PC-9 (cell line): ENCODE results near the gene ZBTB7C.

ENCODE experiments used
- EZH2 ChIP-seq: fragments of 200-600 bp; sonication (generic); IDR thresholded peaks from 2 replicates; pipeline ENCODE4 v1.8.0; 2017; ENCODE audit warnings: antibody characterized with exemption, low read depth
- TF ChIP-seq, protein P1 (sequence below): fragments of 200-600 bp; sonication (generic); conservative IDR thresholded peaks from 2 replicates; pipeline ENCODE4 v1.6.1; 2017; ENCODE audit warnings: mixed run types, antibody characterized with exemption, mild to moderate bottlenecking, moderate library complexity

GRCh38 chr18:48318436-48318835 is 90.7 kb downstream of the ZBTB7C start:
- TF ChIP-seq, protein P1, sequence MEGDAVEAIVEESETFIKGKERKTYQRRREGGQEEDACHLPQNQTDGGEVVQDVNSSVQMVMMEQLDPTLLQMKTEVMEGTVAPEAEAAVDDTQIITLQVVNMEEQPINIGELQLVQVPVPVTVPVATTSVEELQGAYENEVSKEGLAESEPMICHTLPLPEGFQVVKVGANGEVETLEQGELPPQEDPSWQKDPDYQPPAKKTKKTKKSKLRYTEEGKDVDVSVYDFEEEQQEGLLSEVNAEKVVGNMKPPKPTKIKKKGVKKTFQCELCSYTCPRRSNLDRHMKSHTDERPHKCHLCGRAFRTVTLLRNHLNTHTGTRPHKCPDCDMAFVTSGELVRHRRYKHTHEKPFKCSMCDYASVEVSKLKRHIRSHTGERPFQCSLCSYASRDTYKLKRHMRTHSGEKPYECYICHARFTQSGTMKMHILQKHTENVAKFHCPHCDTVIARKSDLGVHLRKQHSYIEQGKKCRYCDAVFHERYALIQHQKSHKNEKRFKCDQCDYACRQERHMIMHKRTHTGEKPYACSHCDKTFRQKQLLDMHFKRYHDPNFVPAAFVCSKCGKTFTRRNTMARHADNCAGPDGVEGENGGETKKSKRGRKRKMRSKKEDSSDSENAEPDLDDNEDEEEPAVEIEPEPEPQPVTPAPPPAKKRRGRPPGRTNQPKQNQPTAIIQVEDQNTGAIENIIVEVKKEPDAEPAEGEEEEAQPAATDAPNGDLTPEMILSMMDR, result no peak
- TF ChIP-seq EZH2, result no peak
